H54 (cell line): ENCODE data around the gene SNX20.

Experiments
- DNase-seq: peaks from one replicate; pipeline ENCODE4 v3.0.0; 2011; ENCODE audit warnings: low spot score, mixed read lengths; ENCODE audit not compliant: insufficient read length
- FAIRE-seq: peaks from 3 replicates; lab custom pipeline; 2011; peaks lifted over from hg19 to GRCh38; lab: Jason Lieb, UNC
- POLR2A ChIP-seq: IDR thresholded peaks from 2 replicates; pipeline ENCODE4 v1.6.1; 2011; ENCODE audit warnings: low read depth, mild to moderate bottlenecking, low read length

Gene SNX20

DNA sequence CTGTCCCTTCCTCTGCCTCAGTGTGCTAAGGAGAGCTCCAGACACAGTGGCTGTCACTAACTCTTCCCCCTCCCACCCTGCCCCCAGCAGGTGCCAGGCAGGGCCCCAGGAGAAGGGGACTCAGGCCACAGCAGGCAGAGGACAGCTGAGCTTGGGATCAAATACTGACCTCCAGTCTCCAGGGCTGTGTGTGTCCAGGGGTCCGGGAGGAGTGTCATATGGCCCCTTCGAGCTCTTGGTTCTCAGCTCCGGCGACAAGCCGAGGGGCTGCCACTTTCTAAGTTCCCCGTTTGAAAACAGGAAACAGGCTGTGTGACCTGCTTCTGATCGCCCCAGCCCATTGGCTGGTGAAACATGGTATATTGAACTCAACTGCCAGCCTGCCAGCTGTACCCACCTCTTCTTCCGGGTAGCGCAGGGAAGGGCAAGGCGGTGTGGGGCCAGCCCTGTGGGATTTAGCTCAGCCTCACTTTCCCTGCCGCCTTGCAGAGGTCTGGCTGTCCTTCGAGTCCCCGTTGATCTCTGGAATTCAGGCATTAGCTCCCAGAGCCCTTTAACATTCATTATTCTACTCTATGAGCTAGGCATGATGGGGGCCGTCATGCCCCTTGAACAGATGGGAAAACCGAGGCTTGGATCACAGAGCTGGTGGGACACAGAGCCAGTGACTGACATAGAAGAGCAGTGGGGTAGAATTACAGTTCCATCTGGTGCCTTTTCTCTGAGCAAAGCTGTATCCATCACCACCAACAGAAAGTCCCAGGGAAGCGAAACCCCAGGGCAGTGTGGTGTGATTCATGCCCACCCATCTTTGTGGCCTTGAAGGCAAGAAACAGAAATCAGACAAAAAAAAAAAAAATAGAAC, at the start of gene SNX20:
Gene SNX20, minus strand, starts transcription at position 292 of the 865 bp plus-strand sequence. CDS start 3,786 bp downstream, outside the sequence.
- no peak for TF ChIP-seq POLR2A
- DNase-seq (no peak), FAIRE-seq (no peak)

DNA sequence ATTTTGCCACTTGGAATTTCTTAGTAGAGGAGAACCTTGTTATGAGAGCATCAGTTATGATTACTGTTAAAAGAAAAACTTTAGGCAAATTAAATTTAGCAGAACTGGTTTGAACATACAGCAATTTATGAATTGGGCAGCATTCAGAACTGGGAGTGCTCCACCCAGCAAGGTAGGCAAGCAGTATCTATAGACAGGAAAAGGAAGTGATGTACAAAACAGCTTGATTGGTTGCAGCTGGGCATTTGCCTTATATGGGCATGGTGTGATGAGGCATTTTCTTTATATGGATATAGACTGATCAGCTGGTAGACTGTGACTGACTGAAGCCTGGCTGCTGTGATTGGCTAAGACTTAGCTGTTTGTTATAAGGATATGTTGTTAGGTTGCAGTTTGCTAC, 43.2 kb upstream of the SNX20 start:
- no peak for DNase-seq
- TF ChIP-seq POLR2A: no peak
- no peak for FAIRE-seq

DNA sequence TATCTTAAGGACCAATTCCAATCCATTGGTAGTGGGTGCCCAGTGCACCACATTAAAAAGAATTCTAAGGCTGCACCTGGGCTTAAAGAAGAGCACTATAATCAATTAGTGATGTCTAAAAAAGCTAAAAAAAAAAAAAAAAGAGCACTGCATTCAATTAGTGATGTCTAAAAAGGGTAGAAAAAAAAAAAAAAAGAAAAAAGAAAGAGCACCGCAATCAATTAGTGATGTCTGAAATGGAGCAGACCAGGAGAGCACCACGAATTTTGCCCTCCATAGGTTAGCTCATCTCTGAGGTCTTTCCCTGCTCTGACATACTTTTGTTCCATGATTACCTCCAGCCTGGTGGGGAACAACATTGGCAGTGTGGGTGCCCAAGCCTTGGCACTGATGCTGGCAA, 41.8 kb upstream of the SNX20 start:
- no peak for TF ChIP-seq POLR2A
- FAIRE-seq: no peak
- DNase-seq: no peak

DNA sequence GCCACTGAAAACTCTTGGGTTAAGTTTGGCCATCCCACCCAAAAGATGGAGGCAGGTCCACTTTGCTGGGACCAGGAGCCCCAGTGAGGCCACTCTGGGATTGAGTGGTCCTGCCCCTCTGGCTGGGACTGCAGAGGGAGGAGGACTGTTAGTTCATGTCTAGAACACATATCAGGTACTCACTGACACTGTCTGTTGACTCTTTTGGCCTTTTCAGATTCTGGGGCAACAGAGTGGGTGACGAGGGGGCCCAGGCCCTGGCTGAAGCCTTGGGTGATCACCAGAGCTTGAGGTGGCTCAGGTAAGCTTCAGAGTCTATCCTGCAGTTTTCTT, 41.3 kb upstream of the SNX20 start:
- no peak for DNase-seq
- FAIRE-seq: no peak
- no peak for TF ChIP-seq POLR2A

GRCh38 chr16:50721549-50722404, 40.7 kb upstream of the SNX20 start:
- TF ChIP-seq POLR2A: no peak
- no peak for FAIRE-seq

DNA sequence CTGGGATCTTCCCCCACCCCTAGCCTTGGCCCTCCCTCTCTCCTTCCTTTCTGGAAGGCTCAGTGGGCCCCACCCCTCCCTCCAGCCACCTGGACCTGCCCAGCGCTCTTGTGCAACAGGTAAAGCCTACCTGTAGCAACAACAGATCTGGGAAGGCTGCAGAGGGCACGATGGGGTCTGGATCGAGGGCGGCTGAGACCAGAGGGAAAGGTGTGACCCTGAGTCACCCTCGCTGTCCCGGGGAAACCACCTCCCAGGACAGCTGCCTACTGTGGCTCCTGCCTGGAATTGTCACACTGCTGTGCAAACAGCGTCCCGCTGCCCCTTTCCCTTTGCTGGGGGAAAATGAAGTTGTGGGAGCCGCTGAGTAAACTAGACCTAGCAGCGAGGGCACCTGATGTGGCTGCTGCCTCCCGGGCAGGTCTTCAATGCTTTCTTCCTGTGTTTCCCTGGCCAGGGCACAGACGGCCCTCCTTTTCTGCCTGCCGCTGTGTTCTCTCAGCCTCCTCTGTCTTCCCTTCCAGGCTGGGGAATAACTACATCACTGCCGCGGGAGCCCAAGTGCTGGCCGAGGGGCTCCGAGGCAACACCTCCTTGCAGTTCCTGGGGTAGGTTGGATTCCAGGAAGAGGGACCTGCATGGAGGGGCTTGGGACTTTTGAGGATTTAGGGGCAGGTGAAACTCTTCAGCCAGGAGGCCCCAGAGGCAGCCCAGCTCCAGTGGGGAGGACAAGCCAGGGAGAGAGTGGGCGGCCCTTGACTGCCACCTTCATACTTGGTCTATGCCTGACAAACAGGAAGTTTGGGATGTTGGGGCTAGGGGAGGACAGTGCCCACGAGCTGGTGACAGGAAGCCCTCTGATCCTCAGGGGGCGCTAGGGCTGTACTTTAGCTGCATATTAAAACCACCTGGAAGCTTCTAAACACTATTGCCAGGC, 38.6 kb upstream of the SNX20 start:
- FAIRE-seq (no peak), DNase-seq (no peak)
- no peak for TF ChIP-seq POLR2A

More at GRCh38 chr16:50721549-50722404, 40.7 kb upstream of the SNX20 start:
- DNase-seq: no peak

GRCh38 chr16:50718761-50719400, 37.8 kb upstream of the SNX20 start:
- no peak for DNase-seq
- FAIRE-seq: no peak
- no peak for TF ChIP-seq POLR2A

- FAIRE-seq (no peak), DNase-seq (no peak)
- TF ChIP-seq POLR2A: no peak
Observed at GRCh38 chr16:50718061-50718760, 37.1 kb upstream of the SNX20 start.

DNA sequence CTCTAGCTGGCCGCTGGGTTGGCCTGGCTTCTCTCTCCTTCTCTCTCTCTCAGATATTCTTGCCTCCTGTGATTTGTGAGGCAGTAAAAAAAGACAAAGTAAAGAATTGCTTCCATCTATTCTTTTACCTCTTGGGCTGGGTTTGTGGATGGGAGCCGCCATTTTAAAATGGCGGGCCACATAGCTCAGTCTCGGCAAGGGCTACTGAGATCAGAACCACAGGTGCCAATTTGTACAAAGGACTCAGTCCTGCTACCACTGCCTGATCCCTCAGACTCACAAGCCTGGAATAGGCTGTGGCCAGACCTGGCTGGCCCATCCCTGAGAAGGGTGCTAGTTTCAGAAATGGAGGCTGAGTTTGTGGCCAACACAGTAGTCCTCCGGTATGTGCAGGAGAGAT, 36.4 kb upstream of the SNX20 start:
- no peak for FAIRE-seq
- DNase-seq: no peak
- TF ChIP-seq POLR2A: no peak

DNA sequence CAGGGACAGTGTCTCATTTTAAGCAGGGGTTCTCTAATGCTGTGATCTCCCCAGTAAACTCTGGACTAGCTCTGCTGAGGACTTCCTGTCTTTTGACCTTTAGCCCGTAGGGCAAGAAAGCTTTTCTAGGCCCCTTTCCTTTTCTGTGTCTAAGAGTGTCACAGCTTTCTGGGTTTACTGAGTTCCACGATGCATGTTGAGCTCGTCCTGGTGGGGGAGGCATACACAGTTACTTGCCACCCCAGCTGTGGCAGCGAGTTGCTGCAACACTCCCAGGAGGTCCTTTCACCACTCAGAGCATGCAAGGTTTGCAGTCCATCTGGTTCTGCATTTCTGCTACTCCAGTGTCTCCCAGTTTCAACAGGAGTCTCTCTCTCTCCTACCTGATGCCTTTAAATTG, 36.0 kb upstream of the SNX20 start:
- FAIRE-seq (no peak), DNase-seq (no peak)
- TF ChIP-seq POLR2A: no peak

DNA sequence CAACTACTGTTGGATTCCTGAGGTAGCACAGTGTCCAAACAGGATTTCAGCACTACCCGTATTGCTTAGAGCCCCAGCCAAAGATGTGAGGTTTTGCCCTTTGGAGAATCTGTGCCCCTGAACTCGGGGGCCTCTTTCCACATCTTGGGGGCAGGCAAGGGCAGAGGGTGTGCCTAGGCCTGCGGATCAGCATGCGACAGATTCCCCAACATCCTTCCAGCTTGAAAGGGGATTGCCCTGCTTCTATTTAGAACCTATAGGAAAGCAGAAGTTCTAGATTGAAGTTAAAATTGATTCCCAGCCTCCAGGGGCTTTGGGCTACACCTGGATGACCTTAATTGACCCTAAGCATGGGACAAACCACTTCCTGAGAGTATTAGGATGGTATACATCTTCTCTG, 31.8 kb upstream of the SNX20 start:
- FAIRE-seq: no peak
- no peak for TF ChIP-seq POLR2A
- no peak for DNase-seq

GRCh38 chr16:50712560-50712898, 31.4 kb upstream of the SNX20 start:
- FAIRE-seq: no peak
- no peak for TF ChIP-seq POLR2A
- no peak for DNase-seq
